ENCODE results near the gene MYBPC2.
"Not testable (repeated sequence)": the region's sequence is repeated elsewhere in the genome, so short reads cannot be mapped to it uniquely, and the experiment has no call there.

The MYBPC2 gene

GRCh38 chr19:50466706-50467039, 34.0 kb downstream of the MYBPC2 start:
- Histone ChIP-seq H3K27ac (ENCODE audit: low read depth, low read length) (no peak overlapping the region), H2BK5ac (ENCODE audit: low read depth, low read length, poor library complexity) (no peak overlapping the region), H3K18ac (ENCODE audit: low read length) (no peak overlapping the region), H2BK120ac (ENCODE audit: insufficient read depth, low read length, poor library complexity) (no peak overlapping the region), H3K4ac (ENCODE audit: low read depth, low read length) (no peak overlapping the region), H3K4me2 (ENCODE audit: low read length) (no peak overlapping the region), H3K23ac (ENCODE audit: low read length) (no peak overlapping the region), H3K4me3 (ENCODE audit: low read depth, low read length) (no peak overlapping the region), H2BK12ac (ENCODE audit: low read length) (no peak overlapping the region), H3K79me2 (ENCODE audit: control insufficient read depth, insufficient read depth, low read length, poor library complexity) (no peaks in the 10 kb centered on the region), H2AK5ac (ENCODE audit: low read length) (no peak overlapping the region), H3K9ac (ENCODE audit: low read length) (no peak overlapping the region), H3K9me3 (ENCODE audit: insufficient read depth, low read depth, low read length) (peaks cover 2% of the 10 kb centered on the region), H3K36me3 (ENCODE audit: control insufficient read depth in 1 of 2, insufficient read depth in 2 of 2, low read length in 2 of 2) (no peaks in the 10 kb centered on the region), H3K79me1 (ENCODE audit: low read length) (no peaks in the 10 kb centered on the region), H2AFZ (ENCODE audit: insufficient read depth, low read length, poor library complexity) (no peak overlapping the region), H3K27me3 (ENCODE audit: insufficient read depth, low read length) (no peaks in the 10 kb centered on the region), H4K8ac (ENCODE audit: low read depth, low read length) (no peak overlapping the region), H4K91ac (ENCODE audit: low read depth, low read length) (no peak overlapping the region), H3K14ac (ENCODE audit: low read length) (no peak overlapping the region), H3K4me1 (ENCODE audit: control insufficient read depth in 1 of 2, insufficient read depth in 2 of 2, low read length in 2 of 2) (peaks cover 0 to 6% of the 10 kb centered on the region in 2 experiments), H4K12ac (ENCODE audit: low read depth, low read length) (no peak overlapping the region)
- DNase-seq = no peak
- no CpG with 5 or more reads among the region's 11 CpGs for WGBS (ENCODE audit: extremely low coverage, insufficient coverage, insufficient read length)

GRCh38 chr19:50467566-50467965, 34.9 kb downstream of the MYBPC2 start:
- Histone ChIP-seq H3K9ac (ENCODE audit: low read length) (no peak overlapping the region), H3K14ac (ENCODE audit: low read length) (no peak overlapping the region), H2BK120ac (ENCODE audit: insufficient read depth, low read length, poor library complexity) (no peak overlapping the region), H3K9me3 (ENCODE audit: insufficient read depth, low read depth, low read length) (peaks cover 2% of the 10 kb centered on the region), H4K91ac (ENCODE audit: low read depth, low read length) (no peak overlapping the region), H4K8ac (ENCODE audit: low read depth, low read length) (no peak overlapping the region), H2AK5ac (ENCODE audit: low read length) (no peak overlapping the region), H3K36me3 (ENCODE audit: control insufficient read depth in 1 of 2, insufficient read depth in 2 of 2, low read length in 2 of 2) (no peaks in the 10 kb centered on the region), H3K18ac (ENCODE audit: low read length) (no peak overlapping the region), H4K12ac (ENCODE audit: low read depth, low read length) (no peak overlapping the region), H2BK5ac (ENCODE audit: low read depth, low read length, poor library complexity) (no peak overlapping the region), H3K4me2 (ENCODE audit: low read length) (no peak overlapping the region), H3K79me1 (ENCODE audit: low read length) (no peaks in the 10 kb centered on the region), H3K4me3 (ENCODE audit: low read depth, low read length) (no peak overlapping the region), H3K79me2 (ENCODE audit: control insufficient read depth, insufficient read depth, low read length, poor library complexity) (no peaks in the 10 kb centered on the region), H3K4ac (ENCODE audit: low read depth, low read length) (no peak overlapping the region), H2AFZ (ENCODE audit: insufficient read depth, low read length, poor library complexity) (no peak overlapping the region), H3K4me1 (ENCODE audit: control insufficient read depth in 1 of 2, insufficient read depth in 2 of 2, low read length in 2 of 2) (peaks cover 0 to 6% of the 10 kb centered on the region in 2 experiments), H3K27me3 (ENCODE audit: insufficient read depth, low read length) (no peaks in the 10 kb centered on the region), H3K23ac (ENCODE audit: low read length) (no peak overlapping the region), H2BK12ac (ENCODE audit: low read length) (no peak overlapping the region), H3K27ac (ENCODE audit: low read depth, low read length) (no peak overlapping the region)
- no peak for DNase-seq
- WGBS (ENCODE audit: extremely low coverage, insufficient coverage, insufficient read length) = no CpG with 5 or more reads among the region's 18 CpGs

GRCh38 chr19:50468818-50469217, 36.1 kb downstream of the MYBPC2 start:
- no peaks in the 10 kb centered on the region for H3K27me3 ChIP-seq (ENCODE audit: insufficient read depth, low read length)

GRCh38 chr19:50473336-50473735, 40.6 kb downstream of the MYBPC2 start:
- H2BK120ac ChIP-seq (ENCODE audit: insufficient read depth, low read length, poor library complexity); H3K79me2 ChIP-seq (ENCODE audit: control insufficient read depth, insufficient read depth, low read length, poor library complexity); H3K79me1 ChIP-seq (ENCODE audit: low read length); H2BK12ac ChIP-seq (ENCODE audit: low read length); H3K27me3 ChIP-seq (ENCODE audit: insufficient read depth, low read length); H3K23ac ChIP-seq (ENCODE audit: low read length); H2AK5ac ChIP-seq (ENCODE audit: low read length); H3K14ac ChIP-seq (ENCODE audit: low read length); H3K4ac ChIP-seq (ENCODE audit: low read depth, low read length); H4K8ac ChIP-seq (ENCODE audit: low read depth, low read length); H3K36me3 ChIP-seq (ENCODE audit: control insufficient read depth in 1 of 2, insufficient read depth in 2 of 2, low read length in 2 of 2); H3K4me3 ChIP-seq (ENCODE audit: low read depth, low read length); H3K27ac ChIP-seq (ENCODE audit: low read depth, low read length); H4K91ac ChIP-seq (ENCODE audit: low read depth, low read length); H4K12ac ChIP-seq (ENCODE audit: low read depth, low read length); DNase-seq; H3K9me3 ChIP-seq (ENCODE audit: insufficient read depth, low read depth, low read length); H3K18ac ChIP-seq (ENCODE audit: low read length); H2BK5ac ChIP-seq (ENCODE audit: low read depth, low read length, poor library complexity); H3K4me2 ChIP-seq (ENCODE audit: low read length); H3K9ac ChIP-seq (ENCODE audit: low read length); H2AFZ ChIP-seq (ENCODE audit: insufficient read depth, low read length, poor library complexity): not testable (repeated sequence)
- peaks cover 3 to 13% of the 10 kb centered on the region in 2 experiments for H3K4me1 ChIP-seq (ENCODE audit: control insufficient read depth in 1 of 2, insufficient read depth in 2 of 2, low read length in 2 of 2)
- WGBS (ENCODE audit: extremely low coverage, insufficient coverage, insufficient read length) = no CpG with 5 or more reads among the region's 3 CpGs

More at GRCh38 chr19:50468818-50469217, 36.1 kb downstream of the MYBPC2 start:
- no peak overlapping the region for H4K91ac ChIP-seq (ENCODE audit: low read depth, low read length)
- no peak overlapping the region for H3K27ac ChIP-seq (ENCODE audit: low read depth, low read length)
- no peak overlapping the region for H3K23ac ChIP-seq (ENCODE audit: low read length)
- WGBS (ENCODE audit: extremely low coverage, insufficient coverage, insufficient read length) = no CpG with 5 or more reads among the region's 6 CpGs
- no peak overlapping the region for H4K12ac ChIP-seq (ENCODE audit: low read depth, low read length)
- H2BK12ac ChIP-seq (ENCODE audit: low read length) = no peak overlapping the region
- no peak overlapping the region for H4K8ac ChIP-seq (ENCODE audit: low read depth, low read length)
- H3K9ac ChIP-seq (ENCODE audit: low read length) = no peak overlapping the region
- no peak overlapping the region for H2AK5ac ChIP-seq (ENCODE audit: low read length)
- H3K18ac ChIP-seq (ENCODE audit: low read length) = no peak overlapping the region
- no peak for DNase-seq
- H3K4me3 ChIP-seq (ENCODE audit: low read depth, low read length) = no peak overlapping the region
- no peak overlapping the region for H2AFZ ChIP-seq (ENCODE audit: insufficient read depth, low read length, poor library complexity)
- no peaks in the 10 kb centered on the region for H3K79me1 ChIP-seq (ENCODE audit: low read length)
- peaks cover 2% of the 10 kb centered on the region for H3K9me3 ChIP-seq (ENCODE audit: insufficient read depth, low read depth, low read length)
- H3K4ac ChIP-seq (ENCODE audit: low read depth, low read length) = no peak overlapping the region
- no peaks in the 10 kb centered on the region for H3K36me3 ChIP-seq (ENCODE audit: control insufficient read depth in 1 of 2, insufficient read depth in 2 of 2, low read length in 2 of 2)
- H2BK120ac ChIP-seq (ENCODE audit: insufficient read depth, low read length, poor library complexity) = no peak overlapping the region
- H3K4me2 ChIP-seq (ENCODE audit: low read length) = no peak overlapping the region
- H3K14ac ChIP-seq (ENCODE audit: low read length) = no peak overlapping the region
- no peak overlapping the region for H2BK5ac ChIP-seq (ENCODE audit: low read depth, low read length, poor library complexity)
- H3K4me1 ChIP-seq (ENCODE audit: control insufficient read depth in 1 of 2, insufficient read depth in 2 of 2, low read length in 2 of 2) = peaks cover 0 to 6% of the 10 kb centered on the region in 2 experiments
- no peaks in the 10 kb centered on the region for H3K79me2 ChIP-seq (ENCODE audit: control insufficient read depth, insufficient read depth, low read length, poor library complexity)

Measured in trophoblast cell (in vitro differentiated cells and primary cell).